H1 (cell line): ENCODE measurements around the gene SH2D1B.

Experiments
- BRCA1 ChIP-seq: IDR thresholded peaks from 2 replicates; pipeline ENCODE4 v1.6.1; 2012; ENCODE audit warnings: low read depth, low read length, improper control_type of control experiment
- CEBPB ChIP-seq: IDR thresholded peaks from 2 replicates; pipeline ENCODE4 v1.6.1; 2012; ENCODE audit warnings: low read depth, low read length
- EP300 ChIP-seq, 2 experiments: IDR thresholded peaks; 1 replicate in 1 of 2; 2 replicates in 1 of 2; pipeline ENCODE4 v1.6.1; 2011 to 2012; ENCODE audit warnings: low read depth in 2 of 2, low read length in 2 of 2, mild to moderate bottlenecking in 2 of 2, borderline replicate concordance in 1 of 2, inconsistent platforms in 1 of 2, moderate library complexity in 1 of 2
- GABPA ChIP-seq: IDR thresholded peaks from 2 replicates; pipeline ENCODE4 v1.6.1; 2011; ENCODE audit warnings: mild to moderate bottlenecking, low read length, moderate library complexity, borderline replicate concordance; ENCODE audit not compliant: insufficient read depth
- MAX ChIP-seq: IDR thresholded peaks from 2 replicates; pipeline ENCODE4 v1.6.1; 2012; ENCODE audit warnings: inconsistent platforms

GRCh38 chr1:162390396-162391185 lies 21.3 kb downstream of the SH2D1B start:
- no peak for TF ChIP-seq CEBPB
- TF ChIP-seq GABPA: no peak
- no peak for TF ChIP-seq BRCA1
- TF ChIP-seq EP300 (IDR thresholded peaks at IDR 0.05; ENCODE audit: borderline replicate concordance in 1 of 2, low read depth in 2 of 2, low read length in 2 of 2): no peak
- TF ChIP-seq MAX: no peak
